Measurements from ENCODE around the gene NTM. TPM values are rescaled to one million over a fixed set of nuclear protein-coding genes. Genes with fewer than 3 reads are reported as not detected.
A peak's percentile ranks its signal among the peaks of the same experiment; 100 is the strongest.

The NTM gene
- total and polyA plus RNA-seq, 2 experiments from 2014 or later: 1.1 to 1.7 TPM

DNA sequence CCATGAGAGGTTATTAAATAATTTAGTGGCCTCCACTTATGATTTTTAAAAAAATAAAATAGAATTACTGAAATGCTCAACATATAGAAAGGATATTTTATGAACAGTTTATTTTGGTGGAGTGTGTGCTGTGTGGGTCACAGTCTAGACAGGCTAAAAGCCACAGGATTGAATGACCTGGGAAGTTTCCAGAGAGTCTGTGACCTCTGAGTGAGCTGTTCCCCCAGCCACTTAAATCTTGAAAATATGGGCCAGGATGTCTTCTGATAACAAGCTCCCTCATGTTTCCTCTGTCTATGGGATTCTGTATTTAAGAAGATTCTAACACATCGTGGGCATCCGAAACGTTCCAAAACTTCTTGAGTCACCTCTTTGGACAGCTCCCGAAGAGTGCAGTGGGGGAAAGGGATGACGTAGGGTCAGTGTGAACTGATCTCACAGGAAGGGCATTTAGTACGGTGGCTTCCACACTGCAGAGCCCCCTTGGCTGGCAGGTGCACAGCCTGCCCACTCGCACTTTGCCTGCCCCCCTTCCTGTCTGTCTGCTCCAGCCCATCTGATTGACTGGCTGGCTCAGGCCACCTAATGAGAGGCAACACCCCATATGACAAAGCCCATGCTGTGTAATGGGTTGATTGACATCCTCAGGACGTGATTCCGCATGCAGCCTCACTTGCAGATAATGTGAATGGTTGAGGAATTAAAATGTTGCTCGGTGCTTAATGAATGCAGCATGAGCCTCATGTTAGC lies 97.4 kb downstream of the NTM start:
- Histone ChIP-seq H3K27me3 (no peaks in the 10 kb centered on the region), H3K4me1 (ENCODE audit: low read depth) (peaks cover 4% of the 10 kb centered on the region), H3K4me3 (no peak overlapping the region), H3K27ac (peak overlapping the region; percentile 4), H3K36me3 (no peaks in the 10 kb centered on the region), H3K9me3 (ENCODE audit: low read depth) (no peaks in the 10 kb centered on the region)
- no peak for TF ChIP-seq CTCF (IDR thresholded peaks at IDR 0.05; ENCODE audit: low read depth, low read length)
- DNase-seq (ENCODE audit: low read depth in 1 of 2, low spot score in 1 of 2): no peak

DNA sequence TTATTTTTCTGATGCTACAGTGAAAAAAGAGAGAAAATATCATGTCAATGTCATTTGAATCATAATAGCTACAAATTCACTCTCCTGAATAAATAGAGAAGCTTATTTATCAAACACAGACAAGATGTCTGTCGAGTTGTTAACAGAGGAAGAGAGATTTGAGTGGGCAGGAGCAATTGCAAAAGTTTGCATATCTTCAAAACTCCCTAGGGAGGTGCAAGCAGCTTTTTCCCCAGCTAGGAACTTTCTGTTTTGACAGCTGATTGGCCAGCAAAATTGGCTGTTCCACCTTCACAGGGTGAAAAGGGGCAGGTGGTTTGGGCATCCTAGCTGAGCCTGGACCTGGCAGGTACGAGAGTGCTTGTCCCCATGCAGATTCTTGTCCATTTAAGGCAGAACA lies 98.2 kb downstream of the NTM start:
- Histone ChIP-seq H3K4me1 (ENCODE audit: low read depth) (peaks cover 4% of the 10 kb centered on the region), H3K36me3 (no peaks in the 10 kb centered on the region), H3K4me3 (no peak overlapping the region), H3K27ac (no peak overlapping the region), H3K9me3 (ENCODE audit: low read depth) (no peaks in the 10 kb centered on the region), H3K27me3 (no peaks in the 10 kb centered on the region)
- no peak for TF ChIP-seq CTCF (IDR thresholded peaks at IDR 0.05; ENCODE audit: low read depth, low read length)
- peak in 1 of 2 donors; percentile 18 for DNase-seq (ENCODE audit: low read depth in 1 of 2, low spot score in 1 of 2)

DNA sequence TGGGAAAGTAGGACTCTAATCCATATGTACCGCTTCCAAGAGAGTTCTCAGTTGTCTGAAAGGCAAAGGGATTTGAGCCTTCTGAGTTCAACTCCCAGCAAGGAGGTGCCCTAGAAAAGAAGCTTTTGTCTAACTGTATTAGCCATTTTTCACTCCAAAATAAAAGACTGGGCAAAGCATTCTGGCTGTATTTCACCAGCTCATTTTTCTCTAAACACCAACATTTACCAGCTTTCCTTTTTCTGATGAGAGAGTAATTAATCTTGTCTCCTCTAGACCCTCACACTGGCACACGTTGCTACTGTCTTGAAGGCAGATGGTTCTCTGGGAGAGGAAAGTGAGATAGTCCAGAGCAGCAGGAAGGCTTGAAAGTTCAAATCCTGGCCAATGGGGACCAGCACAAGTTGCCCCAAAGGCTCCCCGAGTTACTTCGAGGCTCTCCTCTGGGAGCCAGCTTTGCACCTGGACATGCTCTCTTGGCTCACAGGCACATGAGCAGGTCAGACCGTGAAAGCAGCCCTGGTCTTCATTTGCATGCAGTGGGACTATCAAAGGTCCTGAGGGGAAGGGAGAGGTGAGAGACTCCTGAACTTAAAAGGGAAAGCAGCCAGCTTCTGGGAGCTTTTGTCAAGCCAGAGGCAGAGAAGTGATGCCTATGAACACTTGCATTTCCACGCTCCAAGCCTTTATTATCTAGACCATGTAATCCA lies 100.0 kb downstream of the NTM start:
- no peak for DNase-seq (ENCODE audit: low read depth in 1 of 2, low spot score in 1 of 2)
- no peaks in the 10 kb centered on the region for H3K36me3 ChIP-seq
- H3K27ac ChIP-seq: no peak overlapping the region
- TF ChIP-seq CTCF (IDR thresholded peaks at IDR 0.05; ENCODE audit: low read depth, low read length): no peak
- no peaks in the 10 kb centered on the region for H3K4me1 ChIP-seq (ENCODE audit: low read depth)
- no peaks in the 10 kb centered on the region for H3K27me3 ChIP-seq
- H3K9me3 ChIP-seq (ENCODE audit: low read depth): no peaks in the 10 kb centered on the region
- H3K4me3 ChIP-seq: no peak overlapping the region

DNA sequence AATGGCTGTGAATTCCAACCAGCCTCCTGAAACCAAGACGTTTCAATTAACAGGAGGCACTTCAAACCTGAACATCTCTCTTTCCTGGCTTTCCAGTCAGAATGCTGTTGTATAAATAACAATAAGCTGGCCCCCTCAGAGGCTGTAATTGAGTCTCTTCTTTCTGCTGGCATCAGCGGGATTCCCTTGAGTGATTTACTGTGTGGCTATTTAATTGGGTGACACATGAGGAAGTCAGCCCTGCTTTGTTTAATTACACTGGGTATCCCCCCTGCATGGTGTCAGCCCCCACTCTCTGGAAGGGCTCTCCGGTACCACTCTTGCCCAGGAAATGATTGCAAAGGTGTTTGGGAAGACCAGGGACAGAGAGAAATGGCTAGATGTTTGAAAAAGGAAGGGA lies 101.6 kb downstream of the NTM start:
- Histone ChIP-seq H3K4me3 (no peak overlapping the region), H3K4me1 (ENCODE audit: low read depth) (no peaks in the 10 kb centered on the region), H3K27me3 (no peaks in the 10 kb centered on the region), H3K9me3 (ENCODE audit: low read depth) (no peaks in the 10 kb centered on the region), H3K27ac (no peak overlapping the region), H3K36me3 (no peaks in the 10 kb centered on the region)
- no peak for DNase-seq (ENCODE audit: low read depth in 1 of 2, low spot score in 1 of 2)
- TF ChIP-seq CTCF (IDR thresholded peaks at IDR 0.05; ENCODE audit: low read depth, low read length): no peak

DNA sequence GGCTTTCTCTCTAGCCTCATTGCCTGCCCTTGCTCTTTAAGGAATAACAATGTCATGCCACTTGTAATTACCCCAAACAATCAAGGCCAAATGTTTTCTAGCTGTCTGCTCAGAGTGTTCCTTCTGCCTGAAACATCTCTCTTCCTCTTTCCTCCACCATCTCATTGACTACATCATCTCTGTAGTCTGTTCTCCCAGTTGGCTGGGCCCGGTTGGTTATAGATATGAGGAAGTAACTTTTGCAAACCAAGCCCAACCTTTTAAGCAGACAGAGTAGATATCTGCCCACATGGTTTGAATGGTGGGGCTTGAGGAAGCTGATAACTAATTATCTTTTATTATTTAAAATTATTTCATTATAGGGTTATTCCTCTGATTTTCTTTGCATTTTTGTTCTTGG lies 104.5 kb downstream of the NTM start:
- H3K27ac ChIP-seq: no peak overlapping the region
- H3K4me1 ChIP-seq (ENCODE audit: low read depth): no peaks in the 10 kb centered on the region
- H3K4me3 ChIP-seq: no peak overlapping the region
- H3K9me3 ChIP-seq (ENCODE audit: low read depth): no peaks in the 10 kb centered on the region
- TF ChIP-seq CTCF (IDR thresholded peaks at IDR 0.05; ENCODE audit: low read depth, low read length): no peak
- H3K36me3 ChIP-seq: no peaks in the 10 kb centered on the region
- DNase-seq (ENCODE audit: low read depth in 1 of 2, low spot score in 1 of 2): no peak
- H3K27me3 ChIP-seq: no peaks in the 10 kb centered on the region
